AG09319 (cell line): ENCODE data around the gene STX1A.
"Not testable (repeated sequence)": the region's sequence is repeated elsewhere in the genome, so short reads cannot be mapped to it uniquely, and the experiment has no call there.

Experiments used
- DNase-seq: peaks from one replicate; pipeline ENCODE4 v3.0.0-alpha.2; 2010; ENCODE audit warnings: low read depth; ENCODE audit errors: extremely low read depth
- TF ChIP-seq, protein P1 (sequence below): IDR thresholded peaks from 2 replicates; pipeline ENCODE4 v1.5.1; 2011; ENCODE audit warnings: low read depth, mild to moderate bottlenecking, inconsistent platforms, low read length, moderate library complexity

STX1A gene

DNA sequence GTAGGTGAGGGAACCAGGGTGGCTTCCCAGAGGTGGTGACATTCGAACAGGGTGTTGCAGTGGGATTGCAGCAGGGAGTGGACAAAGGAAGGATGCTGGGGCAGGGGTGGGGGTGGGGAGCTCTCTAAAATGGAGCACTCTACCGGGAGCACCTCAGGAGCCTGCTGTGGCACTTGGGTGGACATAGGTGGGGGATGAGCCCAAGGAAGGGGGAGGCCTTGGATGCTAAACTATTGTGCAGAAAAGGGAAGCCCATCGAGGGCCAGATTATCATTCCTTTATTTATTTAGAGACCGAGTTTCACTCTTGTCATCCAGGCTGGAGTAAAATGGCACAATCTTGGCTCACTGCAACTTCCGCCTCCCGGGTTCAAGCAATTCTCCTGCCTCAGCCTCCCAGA, 3.3 kb upstream of the STX1A start:
- TF ChIP-seq, protein P1, sequence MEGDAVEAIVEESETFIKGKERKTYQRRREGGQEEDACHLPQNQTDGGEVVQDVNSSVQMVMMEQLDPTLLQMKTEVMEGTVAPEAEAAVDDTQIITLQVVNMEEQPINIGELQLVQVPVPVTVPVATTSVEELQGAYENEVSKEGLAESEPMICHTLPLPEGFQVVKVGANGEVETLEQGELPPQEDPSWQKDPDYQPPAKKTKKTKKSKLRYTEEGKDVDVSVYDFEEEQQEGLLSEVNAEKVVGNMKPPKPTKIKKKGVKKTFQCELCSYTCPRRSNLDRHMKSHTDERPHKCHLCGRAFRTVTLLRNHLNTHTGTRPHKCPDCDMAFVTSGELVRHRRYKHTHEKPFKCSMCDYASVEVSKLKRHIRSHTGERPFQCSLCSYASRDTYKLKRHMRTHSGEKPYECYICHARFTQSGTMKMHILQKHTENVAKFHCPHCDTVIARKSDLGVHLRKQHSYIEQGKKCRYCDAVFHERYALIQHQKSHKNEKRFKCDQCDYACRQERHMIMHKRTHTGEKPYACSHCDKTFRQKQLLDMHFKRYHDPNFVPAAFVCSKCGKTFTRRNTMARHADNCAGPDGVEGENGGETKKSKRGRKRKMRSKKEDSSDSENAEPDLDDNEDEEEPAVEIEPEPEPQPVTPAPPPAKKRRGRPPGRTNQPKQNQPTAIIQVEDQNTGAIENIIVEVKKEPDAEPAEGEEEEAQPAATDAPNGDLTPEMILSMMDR: no peak
- no peak for DNase-seq

DNA sequence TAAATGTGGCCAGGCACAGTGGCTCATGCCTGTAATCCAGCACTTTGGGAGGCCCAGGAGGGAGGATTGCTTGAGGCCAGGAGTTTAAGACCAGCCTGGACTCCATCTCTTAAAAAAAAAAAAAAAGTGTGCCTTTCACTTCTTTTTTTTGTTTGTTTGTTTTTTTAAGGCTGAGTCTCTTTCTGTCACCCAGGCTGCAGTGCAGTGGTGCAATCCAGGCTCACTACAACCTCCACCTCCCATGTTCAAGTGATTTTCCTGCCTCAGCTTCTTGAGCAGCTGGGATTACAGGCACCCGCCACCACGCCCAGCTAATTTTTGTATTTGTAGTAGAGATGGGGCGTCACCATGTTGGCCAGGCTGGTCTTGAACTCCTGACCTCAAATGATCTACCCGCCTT, 2.7 kb upstream of the STX1A start:
- not testable (repeated sequence) for DNase-seq

DNA sequence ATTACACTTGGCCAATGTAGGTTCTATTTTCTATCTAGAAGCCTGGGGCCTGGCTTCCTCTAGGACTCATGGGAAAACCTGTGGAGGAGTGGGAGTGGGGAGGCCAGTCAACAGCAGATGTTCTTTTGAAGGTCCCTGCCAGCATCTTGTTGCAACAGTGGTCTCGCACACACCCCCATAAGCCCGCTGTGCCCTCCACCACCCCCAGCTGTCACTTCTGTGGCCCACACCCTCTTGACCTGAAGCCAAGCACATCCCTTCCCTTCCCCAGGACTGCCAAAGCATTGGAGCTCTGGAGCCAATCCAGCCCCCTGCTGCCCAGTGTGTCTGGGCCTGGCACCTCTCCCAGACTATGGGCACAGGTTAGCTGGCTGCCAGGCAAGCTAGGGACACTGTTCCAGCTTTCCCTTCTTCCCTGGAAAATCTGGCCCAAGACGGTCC, 1.9 kb upstream of the STX1A start:
- TF ChIP-seq, protein P1: no peak
- DNase-seq: no peak

DNA sequence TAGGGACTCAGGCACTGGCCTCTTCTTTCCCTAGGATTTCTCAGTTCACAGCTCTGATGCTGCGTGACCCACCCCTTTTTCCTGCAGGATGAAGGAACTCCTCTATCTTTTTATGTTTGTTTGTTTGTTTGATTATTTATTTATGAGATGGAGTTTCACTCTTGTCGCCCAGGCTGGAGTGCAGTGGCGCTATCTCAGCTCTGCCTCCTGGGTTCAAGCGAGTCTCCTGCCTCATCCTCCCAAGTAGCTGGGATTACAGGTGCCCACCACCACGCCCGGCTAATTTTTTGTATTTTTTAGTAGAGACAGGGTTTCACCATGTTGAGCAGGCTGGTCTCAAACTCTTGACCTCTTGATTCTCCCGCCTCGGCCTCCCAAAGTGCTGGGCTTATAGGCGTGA, 974 bp upstream of the STX1A start:
- not testable (repeated sequence) for DNase-seq

DNA sequence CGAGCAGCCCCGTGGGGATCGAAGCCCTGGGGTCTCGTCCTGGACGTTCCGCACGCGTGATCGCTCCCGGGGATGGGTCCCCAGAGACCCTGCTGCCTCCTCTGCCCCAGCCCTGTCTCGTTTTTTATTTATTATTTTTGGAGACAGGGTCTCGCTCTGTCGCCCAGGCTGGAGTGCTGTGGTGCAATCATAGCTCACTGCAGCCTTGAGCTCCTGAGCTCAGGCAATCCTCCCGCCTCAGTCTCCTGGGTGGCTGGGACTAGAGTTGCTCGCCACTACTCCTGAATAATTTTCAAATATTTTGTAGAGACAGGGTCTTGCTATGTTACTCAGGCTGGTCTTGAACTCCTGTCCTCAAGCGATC, 319 bp upstream of the STX1A start:
- TF ChIP-seq, protein P1: no peak
- no peak for DNase-seq

DNA sequence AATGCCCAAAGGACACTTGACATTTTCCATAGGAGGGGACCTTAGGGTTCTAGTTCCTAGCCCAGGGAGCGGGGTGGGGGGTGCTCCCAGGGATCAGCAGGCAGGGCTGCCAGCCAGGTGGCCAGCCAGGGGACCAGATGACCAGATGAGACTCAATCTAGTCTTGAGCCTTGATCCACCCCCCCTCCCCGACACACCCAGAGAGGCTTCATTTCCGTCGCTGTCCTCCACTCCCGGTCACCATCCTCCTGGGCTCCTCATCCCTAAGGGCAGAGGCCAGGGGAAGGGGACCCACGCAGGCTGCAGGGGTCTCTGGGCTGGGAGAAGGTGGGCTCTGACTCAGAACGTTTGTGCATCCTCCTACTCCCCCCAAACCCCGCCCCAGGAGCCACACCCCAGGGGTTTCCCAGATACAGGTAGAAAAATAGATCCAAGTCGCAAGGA, 1.0 kb downstream of the STX1A start:
- DNase-seq: no peak
- TF ChIP-seq, protein P1: no peak

DNA sequence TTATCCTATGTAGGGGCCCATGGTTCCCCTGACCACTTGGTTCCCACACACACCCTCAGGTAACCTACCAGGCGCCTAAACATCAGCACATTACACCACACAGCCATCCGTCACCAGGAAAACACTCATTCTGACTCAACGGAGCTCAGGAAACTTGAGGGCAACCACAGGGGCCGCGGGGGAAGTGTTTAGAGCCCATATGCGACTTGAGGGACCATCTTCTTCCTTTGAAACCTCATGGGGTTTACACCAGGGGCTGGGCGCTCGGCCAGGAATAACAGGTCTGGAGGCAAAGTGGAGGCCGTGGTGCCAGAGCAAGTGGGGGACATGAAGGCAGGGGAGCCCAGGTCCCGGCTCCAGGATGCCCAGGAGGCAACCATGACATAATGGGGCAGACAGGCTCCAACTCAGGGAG, 1.5 kb downstream of the STX1A start:
- DNase-seq: no peak
- TF ChIP-seq, protein P1: no peak

DNA sequence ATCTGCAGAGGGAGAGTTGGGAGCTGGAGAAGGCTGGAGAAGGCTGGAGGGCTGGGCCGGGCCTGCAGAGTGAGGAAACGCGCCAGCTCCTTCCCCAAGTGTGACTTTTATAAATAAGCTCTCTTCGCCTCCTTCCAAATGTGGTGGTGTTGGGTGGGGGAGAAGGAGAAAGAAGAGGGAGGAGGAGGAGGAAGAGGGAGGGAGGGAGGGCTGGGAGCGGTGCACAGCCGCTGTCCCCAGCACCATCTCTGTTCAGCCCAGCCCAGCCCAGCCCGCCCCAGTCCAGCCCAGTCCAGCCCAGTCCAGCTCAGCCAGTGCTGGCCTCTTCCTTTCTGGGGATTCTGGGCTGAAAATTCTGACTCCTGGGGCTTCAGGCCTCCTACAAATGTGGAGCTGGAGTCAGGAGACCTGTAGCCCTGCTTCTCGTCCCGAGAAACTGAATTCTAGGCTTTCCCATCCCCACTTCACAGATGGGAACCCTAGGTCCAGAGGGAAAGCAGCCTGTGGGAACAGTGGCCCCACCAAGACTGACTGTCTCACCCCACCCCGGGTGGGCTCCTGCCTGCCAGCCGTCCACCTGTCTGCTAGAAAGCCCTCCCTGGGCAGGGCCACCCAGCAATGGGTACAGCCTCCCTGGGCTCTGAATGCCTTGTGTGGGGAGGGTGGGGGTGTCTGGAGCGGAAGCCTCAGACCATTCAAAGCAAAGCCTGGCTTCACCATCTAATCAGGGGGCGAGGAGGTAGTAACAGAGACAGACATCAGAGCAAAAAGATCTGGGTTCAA, 2.3 kb downstream of the STX1A start:
- DNase-seq: no peak

More for the DNA sequence above, 2.3 kb downstream of the STX1A start:
- TF ChIP-seq, protein P1: no peak
